Measurements from ENCODE around the gene STPG1. TPM values are rescaled to one million over a fixed set of nuclear protein-coding genes. Genes with fewer than 3 reads are reported as not detected.

The STPG1 gene
- total RNA-seq, 2 donors from 2014 or later = 2.0 to 3.6 TPM

DNA sequence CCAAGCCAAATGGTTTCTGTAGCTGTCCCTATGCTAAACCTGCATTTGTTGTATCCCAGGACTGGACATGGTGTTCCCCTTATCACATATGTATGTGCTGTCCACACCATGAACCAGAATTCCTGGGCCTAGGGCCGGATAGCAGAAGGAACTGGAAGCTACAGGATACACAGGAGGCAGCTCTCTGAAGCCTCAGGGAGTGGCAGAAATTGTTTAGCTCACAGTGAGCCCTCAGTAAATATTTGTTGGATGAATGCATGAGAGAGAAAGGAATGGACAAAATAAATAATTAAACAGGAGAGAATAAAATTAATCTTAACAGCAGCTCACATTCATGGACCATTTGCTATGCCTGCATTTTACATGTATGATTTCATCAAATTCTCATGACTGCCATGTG is 4.1 kb upstream of the STPG1 start:
- Histone ChIP-seq H3K4me1 (peaks cover 0 to 14% of the 10 kb centered on the region in 2 donors), H3K27ac (no peak overlapping the region), H3K36me3 (no peaks in the 10 kb centered on the region), H3K9me3 (no peaks in the 10 kb centered on the region), H3K4me3 (no peak overlapping the region), H3K27me3 (no peaks in the 10 kb centered on the region)
- DNase-seq (ENCODE audit: low spot score) = no peak
- TF ChIP-seq, protein P1, sequence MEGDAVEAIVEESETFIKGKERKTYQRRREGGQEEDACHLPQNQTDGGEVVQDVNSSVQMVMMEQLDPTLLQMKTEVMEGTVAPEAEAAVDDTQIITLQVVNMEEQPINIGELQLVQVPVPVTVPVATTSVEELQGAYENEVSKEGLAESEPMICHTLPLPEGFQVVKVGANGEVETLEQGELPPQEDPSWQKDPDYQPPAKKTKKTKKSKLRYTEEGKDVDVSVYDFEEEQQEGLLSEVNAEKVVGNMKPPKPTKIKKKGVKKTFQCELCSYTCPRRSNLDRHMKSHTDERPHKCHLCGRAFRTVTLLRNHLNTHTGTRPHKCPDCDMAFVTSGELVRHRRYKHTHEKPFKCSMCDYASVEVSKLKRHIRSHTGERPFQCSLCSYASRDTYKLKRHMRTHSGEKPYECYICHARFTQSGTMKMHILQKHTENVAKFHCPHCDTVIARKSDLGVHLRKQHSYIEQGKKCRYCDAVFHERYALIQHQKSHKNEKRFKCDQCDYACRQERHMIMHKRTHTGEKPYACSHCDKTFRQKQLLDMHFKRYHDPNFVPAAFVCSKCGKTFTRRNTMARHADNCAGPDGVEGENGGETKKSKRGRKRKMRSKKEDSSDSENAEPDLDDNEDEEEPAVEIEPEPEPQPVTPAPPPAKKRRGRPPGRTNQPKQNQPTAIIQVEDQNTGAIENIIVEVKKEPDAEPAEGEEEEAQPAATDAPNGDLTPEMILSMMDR (IDR thresholded peaks at IDR 0.05) = no peak

DNA sequence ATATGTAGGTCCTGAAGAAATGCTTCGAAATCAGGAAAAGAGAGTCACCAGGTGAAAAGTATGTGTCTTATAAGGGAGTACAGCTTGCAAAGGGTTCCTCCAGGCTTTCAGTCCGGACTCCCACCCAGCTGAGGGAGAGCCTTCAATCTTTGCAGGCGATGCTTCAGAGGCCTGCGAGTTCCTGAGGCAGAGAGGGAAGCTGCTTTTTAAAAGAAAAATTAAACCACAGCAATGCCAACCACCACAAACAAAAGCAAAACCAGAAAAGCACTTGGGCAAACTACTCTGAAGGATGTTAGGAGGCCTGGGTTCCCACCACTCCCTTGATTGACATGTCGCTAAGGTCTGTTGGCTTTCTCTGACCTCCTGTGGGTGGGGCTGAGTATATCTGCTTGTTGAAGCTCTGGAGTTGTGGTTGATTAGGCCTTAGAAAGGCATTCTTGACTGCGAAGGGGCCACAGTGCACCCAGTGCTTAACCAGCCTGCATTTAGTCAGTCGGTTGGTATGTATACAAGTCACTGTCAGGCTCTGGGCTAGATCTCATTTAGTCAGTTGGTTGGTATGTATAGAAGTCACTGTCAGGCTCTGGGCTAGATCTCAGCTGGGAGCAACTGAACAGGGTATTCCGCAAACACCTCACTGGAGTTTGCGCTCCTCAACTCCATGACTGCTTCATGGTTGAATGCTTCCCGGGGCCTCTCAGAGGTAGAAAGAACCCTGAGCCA is 3.2 kb upstream of the STPG1 start:
- H3K9me3 ChIP-seq = no peaks in the 10 kb centered on the region
- TF ChIP-seq, protein P1 (IDR thresholded peaks at IDR 0.05) = no peak
- peak overlapping the region; percentile 58 to 71 for H3K4me3 ChIP-seq
- no peaks in the 10 kb centered on the region for H3K36me3 ChIP-seq
- no peak overlapping the region for H3K27ac ChIP-seq
- DNase-seq (ENCODE audit: low spot score) = no peak
- no peaks in the 10 kb centered on the region for H3K27me3 ChIP-seq
- H3K4me1 ChIP-seq = peaks cover 0 to 14% of the 10 kb centered on the region in 2 donors

DNA sequence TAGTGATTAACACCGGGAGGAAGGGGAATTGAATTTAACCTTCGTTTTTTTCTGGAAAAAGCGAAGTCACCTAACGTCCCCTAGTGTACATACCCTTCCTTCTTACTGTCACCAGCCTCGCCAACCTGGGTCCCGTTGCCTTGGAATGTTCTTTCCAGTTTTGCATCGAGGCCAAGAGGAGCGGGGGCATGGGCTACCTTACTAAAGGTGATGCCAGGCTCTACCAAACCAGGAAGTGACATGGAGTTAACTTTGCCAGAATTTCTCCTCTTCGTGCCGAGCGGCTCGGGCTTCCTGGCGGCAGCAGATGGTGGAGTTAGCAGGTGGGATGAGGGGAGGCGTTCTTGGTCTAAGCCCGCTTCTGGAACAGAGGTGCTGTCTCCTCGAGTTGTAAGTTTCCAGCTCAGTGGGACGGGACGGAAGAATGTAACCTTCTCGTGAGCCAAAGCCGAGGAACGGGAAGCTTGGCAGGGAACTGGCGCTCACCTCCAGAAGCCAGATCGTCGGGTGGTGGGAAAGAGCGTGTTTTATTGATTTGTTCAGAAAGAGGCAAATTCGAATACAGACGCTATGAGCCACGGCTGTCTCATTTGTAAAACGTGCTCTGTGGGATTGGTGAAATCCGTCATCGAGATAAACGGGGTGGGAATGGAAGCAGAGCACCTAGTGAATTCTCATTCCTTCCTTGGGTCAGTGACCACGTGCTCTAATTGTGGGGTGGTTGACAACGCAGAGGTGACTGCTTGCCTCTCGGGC is 2.5 kb upstream of the STPG1 start:
- no peaks in the 10 kb centered on the region for H3K27me3 ChIP-seq
- H3K4me1 ChIP-seq = peaks cover 0 to 14% of the 10 kb centered on the region in 2 donors
- H3K4me3 ChIP-seq = peak overlapping the region; percentile 58 to 71
- no peaks in the 10 kb centered on the region for H3K36me3 ChIP-seq
- peak overlapping the region; percentile 6 to 29 for H3K27ac ChIP-seq
- no peaks in the 10 kb centered on the region for H3K9me3 ChIP-seq
- TF ChIP-seq, protein P1 (IDR thresholded peaks at IDR 0.05) = no peak
- no peak for DNase-seq (ENCODE audit: low spot score)

DNA sequence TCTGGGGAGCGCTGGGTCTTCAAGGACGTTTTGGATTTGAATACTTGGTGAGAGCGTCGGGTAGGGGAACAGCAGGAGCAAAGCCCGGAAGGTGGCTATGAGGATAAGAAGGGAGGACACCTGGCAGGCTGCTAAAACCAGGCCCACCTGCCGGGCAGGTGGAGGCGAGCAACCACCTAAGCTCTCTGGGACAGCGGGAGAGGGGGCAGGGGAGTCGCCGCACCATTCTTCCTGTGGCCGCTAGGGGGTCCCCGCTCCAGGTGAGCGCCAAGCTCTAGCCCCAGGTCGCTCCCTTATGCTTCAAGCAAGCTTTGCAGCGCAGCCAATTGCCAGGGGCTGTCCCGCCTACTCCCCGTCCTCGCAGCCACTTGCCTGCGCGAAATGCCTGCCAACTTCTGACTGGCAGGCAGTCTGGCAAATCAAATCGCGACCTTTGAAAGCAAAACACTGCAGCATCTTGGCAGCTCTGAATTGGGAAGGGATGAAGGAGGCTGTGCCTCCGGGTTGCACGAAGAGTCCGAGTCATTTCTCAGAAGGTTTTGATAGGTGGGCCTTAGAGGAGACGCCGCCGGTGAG is 1.8 kb upstream of the STPG1 start, which contains the start of gene NIPAL3:
Gene NIPAL3 (plus strand): TSS at position 469 of the 576 bp plus-strand sequence. CDS start 3,746 bp downstream, outside the sequence.
- peak within 1 kb of the TSS; percentile 29 to 32 for H3K27ac ChIP-seq
- H3K27me3 ChIP-seq = no peaks in the 10 kb centered on the region
- peak; percentile 96 for DNase-seq (ENCODE audit: low spot score)
- TF ChIP-seq, protein P1 (IDR thresholded peaks at IDR 0.05) = peak; percentile 61 to 87
- peak within 1 kb of the TSS; percentile 58 to 71 for H3K4me3 ChIP-seq
- peaks cover 0 to 14% of the 10 kb centered on the region in 2 donors for H3K4me1 ChIP-seq
- no peaks in the 10 kb centered on the region for H3K36me3 ChIP-seq
- no peaks in the 10 kb centered on the region for H3K9me3 ChIP-seq

DNA sequence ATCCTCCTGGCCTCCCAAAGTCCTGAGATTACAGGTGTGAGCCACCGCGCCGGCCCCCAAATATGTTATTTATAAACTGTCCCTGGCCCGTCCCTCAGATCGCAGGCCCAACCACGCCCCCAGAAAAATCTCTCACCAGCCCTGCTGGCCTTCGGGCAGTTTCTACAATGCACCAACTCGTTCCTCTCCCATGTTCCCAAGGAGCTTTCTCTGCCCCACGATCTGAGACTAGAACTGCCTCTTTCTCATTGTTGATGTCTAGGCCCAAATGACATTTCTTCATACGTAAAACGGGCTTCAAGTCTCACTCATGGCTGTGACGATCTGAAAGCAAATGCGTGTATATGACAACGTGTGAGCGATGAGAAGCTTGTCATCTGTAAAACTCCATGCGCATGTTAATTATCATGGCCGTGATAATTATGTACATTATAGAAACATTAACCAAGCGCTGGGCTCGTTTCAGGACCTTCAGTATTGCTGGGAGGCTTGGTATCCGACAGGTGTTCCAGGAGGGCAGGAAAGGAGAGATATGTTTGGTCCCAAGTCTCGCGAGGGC is 1.3 kb upstream of the STPG1 start:
- TF ChIP-seq, protein P1 (IDR thresholded peaks at IDR 0.05) = no peak
- Histone ChIP-seq H3K27me3 (no peaks in the 10 kb centered on the region), H3K4me1 (peaks cover 0 to 14% of the 10 kb centered on the region in 2 donors)

More for the DNA sequence above, 1.3 kb upstream of the STPG1 start:
- H3K9me3 ChIP-seq = no peaks in the 10 kb centered on the region
- no peak for DNase-seq (ENCODE audit: low spot score)
- peak overlapping the region; percentile 58 to 71 for H3K4me3 ChIP-seq
- H3K27ac ChIP-seq = peak overlapping the region; percentile 15 to 32
- no peaks in the 10 kb centered on the region for H3K36me3 ChIP-seq

Data from right atrium auricular region (tissue), 2 donors.